SJCRH30 (cell line): Measurements from ENCODE around the gene PHLDA1. TPM values are rescaled to one million over a fixed set of nuclear protein-coding genes. Genes with fewer than 3 reads are reported as not detected.

Experiments used
- DNase-seq, 2 experiments: peaks; one replicate each; pipeline ENCODE4 v3.0.0-alpha.2; 2015 to 2020
- H3K27ac ChIP-seq: fragments of 250-450 bp; sonication (Bioruptor Pico); 2 replicates; pipeline ENCODE4 v1.5.1; 2020; ENCODE audit warnings: mild to moderate bottlenecking, moderate library complexity
- H3K27me3 ChIP-seq: fragments of 250-450 bp; sonication (Bioruptor Pico); 2 replicates; pipeline ENCODE4 v1.5.1; 2020; ENCODE audit warnings: mild to moderate bottlenecking, moderate library complexity
- H3K36me3 ChIP-seq: fragments of 250-450 bp; sonication (Bioruptor Pico); 2 replicates; pipeline ENCODE4 v1.5.1; 2020; ENCODE audit warnings: mild to moderate bottlenecking, moderate library complexity
- H3K4me1 ChIP-seq: fragments of 250-450 bp; sonication (Bioruptor Pico); 2 replicates; pipeline ENCODE4 v1.5.1; 2020; ENCODE audit warnings: mild to moderate bottlenecking, moderate library complexity
- H3K4me3 ChIP-seq: fragments of 250-450 bp; sonication (Bioruptor Pico); 2 replicates; pipeline ENCODE4 v1.5.1; 2020; ENCODE audit warnings: mild to moderate bottlenecking, moderate library complexity
- H3K9me3 ChIP-seq: fragments of 250-450 bp; sonication (Bioruptor Pico); replicated peaks from 2 replicates; pipeline ENCODE4 v1.5.1; 2020; ENCODE audit warnings: mild to moderate bottlenecking, moderate library complexity
- total RNA-seq: library from RNA; depleted of rRNA; stranded (reverse); fragments of >200 nt; shearing (Covaris generic); gene quantifications from 2 replicates; pipeline ENCODE4 v1.2.3, GENCODE V29; 2014

PHLDA1 gene
- total RNA-seq, 1 experiment from 2014 or later = 13.5 TPM

DNA sequence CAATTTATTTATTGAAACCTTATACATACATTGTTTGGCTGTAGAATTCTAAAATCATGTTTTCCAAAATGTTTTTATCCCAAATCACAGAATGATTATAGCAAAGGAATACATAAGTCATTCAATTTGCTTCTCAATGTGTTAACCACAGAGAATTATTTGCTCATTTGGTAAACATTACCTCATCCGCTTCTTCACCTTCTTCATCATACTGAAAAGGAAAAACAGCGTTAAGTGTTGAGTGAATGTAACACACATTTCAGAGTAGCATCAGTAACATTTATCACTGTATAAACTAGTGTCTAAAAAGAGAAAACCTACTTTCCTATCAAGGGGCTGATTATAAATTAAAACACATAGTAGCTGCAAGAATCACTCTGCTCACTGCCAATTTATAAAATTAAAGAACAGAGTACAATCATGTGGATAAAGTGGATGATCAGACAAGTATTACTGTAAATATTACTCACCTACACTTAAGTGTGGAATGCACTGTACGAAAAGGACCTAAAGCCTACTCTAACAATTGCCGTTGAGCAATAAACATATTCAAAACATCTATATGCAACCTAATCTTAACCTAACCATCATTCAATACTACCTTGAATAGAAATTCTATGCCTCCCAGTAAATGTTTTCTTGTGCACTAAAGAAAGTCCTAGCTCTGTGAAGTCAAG, 18.1 kb upstream of the PHLDA1 start:
- peaks cover 85% of the 10 kb centered on the region for H3K36me3 ChIP-seq
- H3K9me3 ChIP-seq = no peaks in the 10 kb centered on the region
- no peaks in the 10 kb centered on the region; the same call in 1 of the 2 replicates for H3K4me1 ChIP-seq
- H3K27ac ChIP-seq = no peak overlapping the region
- DNase-seq = no peak
- no peaks in the 10 kb centered on the region for H3K27me3 ChIP-seq
- no peak overlapping the region for H3K4me3 ChIP-seq

DNA sequence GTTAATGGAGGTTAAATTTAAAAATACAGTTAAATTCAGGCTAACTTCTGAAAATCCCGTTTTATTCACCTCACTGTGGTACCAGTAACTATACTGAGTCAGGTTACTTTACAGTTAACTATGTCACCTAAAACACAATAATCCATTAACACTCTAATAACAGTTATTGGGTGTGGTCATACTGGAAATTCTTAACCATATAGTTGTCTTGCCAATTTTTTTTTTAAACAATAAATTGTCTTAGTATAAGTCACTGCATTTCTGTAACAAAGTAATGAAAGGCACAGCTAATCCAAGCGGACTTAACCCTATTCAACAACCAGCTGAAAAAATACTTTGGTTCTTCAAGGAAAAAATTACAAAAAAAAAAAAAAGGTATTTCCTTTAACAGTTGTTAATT, 16.2 kb upstream of the PHLDA1 start:
- Histone ChIP-seq H3K27me3 (no peaks in the 10 kb centered on the region), H3K4me1 (no peaks in the 10 kb centered on the region; the same call in 1 of the 2 replicates), H3K4me3 (no peak overlapping the region), H3K27ac (no peak overlapping the region), H3K36me3 (peaks cover 71% of the 10 kb centered on the region), H3K9me3 (no peaks in the 10 kb centered on the region)
- no peak for DNase-seq

DNA sequence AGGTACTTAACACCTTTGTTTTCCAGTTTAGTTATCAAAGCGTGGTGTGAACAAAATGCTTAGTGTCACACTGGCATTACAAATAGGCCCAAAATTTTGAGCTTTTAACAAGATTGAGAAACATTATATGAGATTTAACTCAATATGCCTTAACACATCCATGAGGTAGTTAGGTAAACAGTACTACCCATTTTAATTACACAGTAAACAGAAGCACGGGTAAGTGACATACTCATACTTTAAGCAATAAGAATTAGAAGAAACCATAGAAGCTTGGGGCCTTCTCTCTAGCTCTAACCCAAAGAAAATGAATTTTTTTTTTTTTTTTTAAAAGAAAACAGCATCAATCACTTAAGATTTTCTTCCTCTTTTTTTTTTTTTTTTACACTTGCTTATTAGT, 15.5 kb upstream of the PHLDA1 start:
- Histone ChIP-seq H3K36me3 (peaks cover 67% of the 10 kb centered on the region), H3K4me3 (no peak overlapping the region), H3K27ac (no peak overlapping the region), H3K4me1 (no peaks in the 10 kb centered on the region), H3K9me3 (no peaks in the 10 kb centered on the region), H3K27me3 (no peaks in the 10 kb centered on the region)
- DNase-seq = no peak

DNA sequence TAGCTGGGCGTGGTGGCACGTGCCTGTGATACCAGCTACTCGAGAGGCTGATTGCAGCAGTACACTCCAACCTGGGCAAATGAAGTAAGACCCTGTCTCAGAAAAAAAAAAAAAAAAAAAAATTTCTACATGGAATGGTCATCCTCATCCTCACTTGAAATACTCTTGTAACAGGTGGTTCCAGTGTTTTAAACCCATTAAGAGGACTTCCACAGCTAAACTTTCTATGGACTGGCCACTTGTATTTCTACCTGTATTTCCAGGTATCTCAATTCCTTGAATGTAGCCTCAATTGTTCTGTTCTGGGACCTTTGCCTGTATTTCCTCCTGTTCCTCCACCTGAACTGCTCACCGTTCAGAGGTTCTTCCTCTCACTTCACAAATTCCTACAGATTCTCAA, 11.8 kb upstream of the PHLDA1 start:
- no peak for DNase-seq
- H3K4me1 ChIP-seq = no peaks in the 10 kb centered on the region
- H3K4me3 ChIP-seq = no peak overlapping the region
- H3K9me3 ChIP-seq = no peaks in the 10 kb centered on the region
- no peaks in the 10 kb centered on the region for H3K27me3 ChIP-seq
- peaks cover 34% of the 10 kb centered on the region for H3K36me3 ChIP-seq
- H3K27ac ChIP-seq = no peak overlapping the region

DNA sequence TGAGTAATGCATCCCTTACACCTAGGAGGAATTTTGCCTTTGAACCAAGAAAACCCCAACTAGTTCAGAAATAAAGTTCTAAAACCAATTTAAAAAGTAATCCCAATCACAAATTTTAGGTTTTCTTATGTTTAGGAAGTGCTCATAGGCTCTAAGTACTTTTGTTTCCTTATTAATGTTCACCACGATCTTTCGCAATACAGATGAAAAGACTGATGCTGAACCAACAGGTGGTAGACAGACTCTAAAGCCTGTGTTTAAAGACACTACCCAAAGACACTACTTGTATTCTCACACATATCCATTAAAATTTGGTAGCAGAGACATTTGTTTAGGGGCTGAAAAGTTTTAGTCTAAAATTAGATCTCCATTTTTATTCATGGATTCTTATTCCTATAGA, 10.6 kb upstream of the PHLDA1 start:
- no peaks in the 10 kb centered on the region for H3K9me3 ChIP-seq
- no peak for DNase-seq
- H3K27me3 ChIP-seq = no peaks in the 10 kb centered on the region
- H3K4me1 ChIP-seq = peaks cover 5% of the 10 kb centered on the region
- H3K4me3 ChIP-seq = no peak overlapping the region
- no peak overlapping the region for H3K27ac ChIP-seq
- peaks cover 27% of the 10 kb centered on the region for H3K36me3 ChIP-seq

DNA sequence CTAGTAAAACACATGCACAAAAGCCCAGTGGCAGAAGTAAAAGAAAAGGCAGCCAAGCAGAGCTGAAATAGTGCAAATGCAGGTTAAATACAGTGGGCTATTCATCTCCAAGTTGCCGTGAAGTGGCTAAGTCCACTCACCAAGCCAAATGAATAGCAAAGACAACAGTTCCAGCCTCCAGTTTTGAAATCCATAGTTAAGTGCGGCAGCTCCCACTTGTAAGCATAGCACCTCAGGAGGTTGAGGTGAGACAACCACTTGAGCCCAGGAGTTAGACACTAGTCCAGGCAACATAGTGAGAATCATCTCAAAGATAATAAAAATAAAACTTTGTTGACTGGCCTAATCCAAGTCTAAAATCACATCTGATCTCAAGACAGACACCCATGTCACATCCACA, 9.8 kb upstream of the PHLDA1 start:
- Histone ChIP-seq H3K27me3 (no peaks in the 10 kb centered on the region), H3K9me3 (no peaks in the 10 kb centered on the region), H3K4me1 (peaks cover 5% of the 10 kb centered on the region), H3K27ac (no peak overlapping the region), H3K4me3 (no peak overlapping the region), H3K36me3 (peaks cover 20% of the 10 kb centered on the region; the same call in 1 of the 2 replicates)
- no peak for DNase-seq

DNA sequence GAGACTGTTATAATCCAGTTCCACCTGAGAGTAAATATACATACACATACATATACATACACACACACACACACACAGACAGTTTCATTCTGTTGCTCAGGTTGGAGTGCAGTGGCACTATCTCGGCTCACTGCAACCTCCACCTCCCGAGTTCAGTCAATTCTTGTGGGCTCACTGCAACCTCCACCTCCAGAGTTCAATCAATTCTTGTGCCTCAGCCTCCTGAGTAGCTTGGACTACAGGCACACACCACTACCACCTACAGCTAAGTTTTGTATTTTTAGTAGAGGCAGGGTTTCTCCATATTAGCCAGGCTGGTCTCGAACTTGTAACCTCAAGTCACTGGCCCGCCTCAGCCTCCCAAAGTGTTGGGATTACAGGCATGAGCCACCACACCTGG, 8.9 kb upstream of the PHLDA1 start:
- no peak overlapping the region for H3K4me3 ChIP-seq
- H3K36me3 ChIP-seq = peaks cover 15% of the 10 kb centered on the region; the same call in 1 of the 2 replicates
- DNase-seq = no peak
- H3K9me3 ChIP-seq = no peaks in the 10 kb centered on the region
- H3K4me1 ChIP-seq = peaks cover 5% of the 10 kb centered on the region
- no peak overlapping the region for H3K27ac ChIP-seq
- H3K27me3 ChIP-seq = no peaks in the 10 kb centered on the region

DNA sequence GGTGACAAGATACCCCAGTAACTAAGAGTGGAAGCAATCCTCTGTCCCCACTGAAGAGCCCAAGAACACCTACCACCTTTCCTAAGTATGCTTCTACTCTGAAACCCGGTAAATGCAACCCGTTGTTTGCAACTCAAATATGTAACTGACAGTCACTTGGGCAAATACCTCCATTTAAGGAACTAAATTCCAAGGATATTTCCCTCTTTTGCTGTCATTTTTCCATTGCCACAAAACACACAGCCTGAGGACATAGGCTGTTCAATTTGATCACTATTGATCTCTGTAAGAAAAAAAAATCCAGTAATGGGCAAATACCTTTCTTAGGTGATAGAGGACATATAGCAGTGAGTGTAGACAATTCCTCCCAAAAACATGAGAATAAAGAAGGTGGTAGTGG, 6.6 kb upstream of the PHLDA1 start:
- H3K36me3 ChIP-seq = peaks cover 3% of the 10 kb centered on the region; the same call in 1 of the 2 replicates
- peaks cover 10% of the 10 kb centered on the region for H3K4me1 ChIP-seq
- no peaks in the 10 kb centered on the region for H3K9me3 ChIP-seq
- H3K4me3 ChIP-seq = no peak overlapping the region
- DNase-seq = no peak
- H3K27me3 ChIP-seq = no peaks in the 10 kb centered on the region
- H3K27ac ChIP-seq = no peak overlapping the region

DNA sequence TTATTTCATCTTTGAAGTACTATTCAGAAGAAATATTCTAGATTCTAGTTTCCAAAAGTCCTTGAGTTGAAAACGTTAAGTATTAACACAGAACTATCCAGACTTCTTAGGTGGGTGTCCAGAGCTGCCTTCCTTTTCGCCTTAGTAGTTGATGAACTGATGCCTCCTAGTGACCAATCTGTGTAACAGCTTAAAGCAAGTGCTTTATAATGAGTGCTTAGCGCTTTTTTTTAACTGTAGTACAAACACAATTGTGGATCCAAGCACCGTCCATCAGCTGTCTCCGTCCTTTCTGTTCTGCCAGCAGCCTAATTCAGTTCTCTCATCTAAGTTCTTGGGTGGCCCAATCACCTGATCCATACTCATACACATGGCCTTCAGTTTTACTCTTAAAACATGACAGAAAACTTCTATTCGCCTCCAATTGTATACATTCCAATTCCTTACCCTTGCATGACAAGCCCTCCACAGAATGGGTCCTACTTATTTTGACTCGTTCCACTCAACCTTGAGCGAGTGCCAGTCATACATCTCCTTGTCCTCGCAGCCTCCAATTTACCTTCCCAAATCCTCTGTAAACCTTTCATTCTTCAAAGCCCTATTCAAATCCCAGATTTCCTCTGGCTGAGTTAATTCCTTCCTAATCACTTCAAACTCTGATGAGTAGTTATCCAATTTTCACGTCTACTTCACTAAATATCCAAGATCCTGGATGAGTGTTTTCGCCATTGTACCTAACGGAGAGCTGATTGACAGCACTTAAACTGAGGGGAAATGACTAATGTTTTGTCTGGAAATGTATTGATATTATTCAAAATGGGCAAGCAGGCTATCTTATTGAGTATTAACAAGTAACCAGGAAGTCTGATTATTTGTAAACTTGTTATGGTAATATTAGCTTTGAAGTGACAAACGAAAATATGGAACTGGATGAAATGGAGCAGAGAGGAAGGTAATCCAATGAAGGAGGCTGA, 5.8 kb upstream of the PHLDA1 start:
- peaks cover 11% of the 10 kb centered on the region for H3K4me1 ChIP-seq
- no peak overlapping the region for H3K27ac ChIP-seq
- DNase-seq = peak; percentile 54 to 85
- H3K27me3 ChIP-seq = no peaks in the 10 kb centered on the region
- no peaks in the 10 kb centered on the region for H3K9me3 ChIP-seq
- no peak overlapping the region for H3K4me3 ChIP-seq
- no peaks in the 10 kb centered on the region; the same call in 1 of the 2 replicates for H3K36me3 ChIP-seq

DNA sequence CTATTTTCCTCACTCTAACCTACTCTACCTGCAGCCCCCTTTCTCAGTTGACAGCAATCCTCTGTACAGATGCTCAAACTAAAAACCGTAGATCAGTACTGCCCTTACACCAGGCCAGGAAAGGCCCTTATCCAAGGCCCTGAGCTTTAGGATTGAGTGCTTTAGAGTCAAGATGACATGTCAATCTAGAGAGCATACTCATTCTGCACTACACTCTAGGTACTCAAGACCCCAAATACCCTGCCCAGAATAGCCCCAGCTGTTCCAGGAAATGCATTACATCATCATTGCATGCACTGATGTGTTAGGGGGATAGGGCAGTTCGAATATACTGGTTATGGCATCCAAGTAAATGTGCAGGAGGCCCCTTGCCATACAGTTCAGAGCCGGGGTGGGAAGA, 3.5 kb upstream of the PHLDA1 start:
- DNase-seq = no peak
- H3K4me3 ChIP-seq = no peak overlapping the region
- H3K4me1 ChIP-seq = peaks cover 11% of the 10 kb centered on the region
- no peak overlapping the region for H3K27ac ChIP-seq
- no peaks in the 10 kb centered on the region for H3K27me3 ChIP-seq
- H3K36me3 ChIP-seq = no peaks in the 10 kb centered on the region
- H3K9me3 ChIP-seq = no peaks in the 10 kb centered on the region

DNA sequence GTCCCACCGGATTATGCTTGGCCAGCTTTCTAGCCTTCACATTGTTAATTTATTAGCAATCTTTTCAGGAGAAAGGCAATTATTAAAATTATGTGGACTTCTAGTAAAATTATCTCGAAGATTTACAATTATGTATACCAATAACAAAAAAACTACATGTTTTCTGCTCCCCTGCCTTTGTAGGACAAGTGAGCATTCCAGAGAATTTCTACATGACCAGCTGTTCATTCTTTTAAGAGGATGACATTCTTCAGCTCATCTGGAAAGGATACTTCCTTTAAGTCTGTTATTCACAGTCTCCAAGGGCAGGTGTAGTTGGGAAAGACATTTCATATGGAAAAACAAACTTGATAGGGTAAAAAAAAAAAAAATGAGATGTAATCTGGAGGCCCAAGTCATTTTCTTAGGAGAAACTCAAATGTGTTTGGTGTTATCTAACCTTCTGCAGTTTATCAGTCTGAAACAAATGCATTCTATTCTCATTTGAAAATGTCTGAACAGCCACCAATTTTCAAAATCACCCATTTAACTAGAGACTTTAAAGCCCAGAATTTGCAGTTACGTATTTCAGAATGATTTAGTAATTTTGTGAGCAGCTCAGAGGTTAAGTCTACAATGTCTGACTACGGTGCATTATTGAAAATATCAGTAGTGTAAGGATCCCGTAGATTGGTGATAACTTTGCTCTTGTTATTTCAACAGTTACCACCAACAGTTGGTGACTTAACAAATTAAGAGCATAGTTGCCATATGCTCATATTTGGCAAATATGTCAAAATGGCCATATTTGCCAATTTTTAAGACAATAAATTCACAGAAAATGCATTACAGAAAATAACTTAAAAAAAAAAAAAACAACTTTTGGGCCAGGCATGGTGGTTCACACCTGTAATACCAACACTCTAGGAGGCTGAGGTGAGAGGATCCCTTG, 1.8 kb upstream of the PHLDA1 start:
- Histone ChIP-seq H3K4me1 (peaks cover 11% of the 10 kb centered on the region), H3K4me3 (peak overlapping the region; percentile 75), H3K36me3 (no peaks in the 10 kb centered on the region; the same call in none of the 2 replicates), H3K27me3 (no peaks in the 10 kb centered on the region), H3K9me3 (no peaks in the 10 kb centered on the region), H3K27ac (peak overlapping the region; percentile 87)
- peak in 1 of 2 experiments; percentile 53 for DNase-seq

DNA sequence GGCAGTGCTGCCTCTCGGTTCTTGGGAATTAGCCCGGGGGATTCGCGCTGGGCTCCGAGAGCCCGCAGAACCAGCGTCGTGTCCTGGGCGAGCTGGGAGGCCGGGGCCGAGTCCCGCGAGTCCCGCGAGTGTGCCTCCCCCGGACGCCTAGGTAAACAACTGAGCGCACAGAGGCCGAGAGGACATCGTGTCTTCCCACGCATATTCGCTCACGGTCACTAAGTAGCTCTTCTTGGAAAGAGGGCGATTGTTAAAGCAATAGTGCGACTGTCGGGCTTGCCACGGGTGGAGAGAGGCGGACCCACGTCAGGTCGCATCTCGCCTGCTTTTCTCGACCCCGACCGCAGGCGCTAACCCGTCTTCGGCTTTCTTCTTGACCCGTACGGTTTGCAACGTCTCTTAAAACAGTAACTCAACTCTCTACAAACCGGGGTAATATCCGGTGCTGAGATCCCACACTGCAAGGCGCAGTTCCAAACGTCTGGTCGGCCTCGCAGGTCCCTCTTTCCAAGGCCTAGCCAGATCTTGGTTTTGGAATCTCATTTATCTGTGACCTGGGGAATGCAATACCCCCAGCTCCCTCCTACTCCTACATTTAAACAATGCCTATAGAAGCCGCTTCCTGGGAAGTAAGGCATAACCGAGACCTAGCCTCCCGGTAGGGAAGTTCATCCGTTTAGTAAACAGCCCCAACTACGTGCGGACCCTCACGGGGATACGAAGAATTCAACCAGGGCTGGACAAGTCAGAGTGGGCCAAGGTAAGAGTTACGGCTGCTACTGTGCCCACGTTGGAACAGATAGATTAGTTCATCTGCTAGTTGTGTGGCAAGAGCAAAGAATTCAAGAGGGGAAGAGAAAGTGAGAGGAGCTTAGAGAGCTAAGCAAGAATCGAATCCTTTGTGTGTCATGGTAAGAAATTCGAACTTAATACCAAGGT, 736 bp upstream of the PHLDA1 start:
- DNase-seq = peak; percentile 54 to 73
- H3K4me1 ChIP-seq = peaks cover 7% of the 10 kb centered on the region
- H3K4me3 ChIP-seq = peak overlapping the region; percentile 75
- H3K27ac ChIP-seq = peak overlapping the region; percentile 87
- H3K9me3 ChIP-seq = no peaks in the 10 kb centered on the region
- no peaks in the 10 kb centered on the region; the same call in none of the 2 replicates for H3K36me3 ChIP-seq
- no peaks in the 10 kb centered on the region for H3K27me3 ChIP-seq

DNA sequence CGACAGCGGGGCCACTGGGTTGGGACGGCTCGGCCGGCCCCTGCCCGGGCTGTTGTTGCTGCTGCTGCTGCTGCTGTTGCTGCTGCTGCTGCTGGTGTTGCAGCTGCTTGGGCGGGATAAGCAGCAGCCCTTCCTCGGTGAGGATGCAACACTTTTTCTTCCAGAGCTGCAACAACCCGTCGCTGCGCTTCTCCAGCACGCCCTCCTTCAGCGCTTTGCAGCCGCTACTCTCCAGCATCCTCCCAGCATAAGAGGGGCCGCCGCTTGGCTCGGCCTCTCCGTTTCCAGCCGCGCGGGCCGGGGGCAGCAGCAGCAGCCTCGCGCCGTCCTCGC, 529 bp downstream of the PHLDA1 start:
- H3K27ac ChIP-seq = peak overlapping the region; percentile 87
- H3K36me3 ChIP-seq = no peaks in the 10 kb centered on the region; the same call in none of the 2 replicates
- peaks cover 5% of the 10 kb centered on the region for H3K4me1 ChIP-seq
- DNase-seq = peak in 1 of 2 experiments; percentile 59
- H3K27me3 ChIP-seq = no peaks in the 10 kb centered on the region
- H3K4me3 ChIP-seq = peak overlapping the region; percentile 75
- H3K9me3 ChIP-seq = no peaks in the 10 kb centered on the region
